DMS 273 treated with DMSO at 0.1 percent for 48 hours (cell line): Measurements from ENCODE around the gene UBE2I.
A peak's percentile ranks its signal among the peaks of the same experiment; 100 is the strongest.

Source experiments
- DNase-seq: peaks from one replicate; lab custom pipeline; 2025; lab: John Stamatoyannopoulos, UW

The UBE2I gene

GRCh38 chr16:1343428-1344242, 34.2 kb downstream of the UBE2I start:
- no peak for DNase-seq

- no peak for DNase-seq
Observed at GRCh38 chr16:1344499-1344898, 35.1 kb downstream of the UBE2I start.

GRCh38 chr16:1345087-1345486, 35.7 kb downstream of the UBE2I start:
- no peak for DNase-seq

- DNase-seq: no peak
Observed at GRCh38 chr16:1345651-1346421, 36.4 kb downstream of the UBE2I start.

- no peak for DNase-seq
Observed at GRCh38 chr16:1346422-1347285, 37.2 kb downstream of the UBE2I start.

GRCh38 chr16:1347286-1347855, 37.9 kb downstream of the UBE2I start:
- DNase-seq: no peak

- no peak for DNase-seq
Observed at GRCh38 chr16:1347962-1348361, 38.5 kb downstream of the UBE2I start.

GRCh38 chr16:1348441-1348840, 39.0 kb downstream of the UBE2I start:
- no peak for DNase-seq

- DNase-seq: no peak
Observed at GRCh38 chr16:1348926-1349325, 39.5 kb downstream of the UBE2I start.

GRCh38 chr16:1349351-1349750, 39.9 kb downstream of the UBE2I start:
- DNase-seq: no peak

- DNase-seq: no peak
Observed at GRCh38 chr16:1349951-1350350, 40.5 kb downstream of the UBE2I start.

- DNase-seq: no peak
Observed at GRCh38 chr16:1350691-1351090, 41.3 kb downstream of the UBE2I start.

- no peak for DNase-seq
Observed at GRCh38 chr16:1351215-1351581, 41.8 kb downstream of the UBE2I start.

GRCh38 chr16:1351582-1352362, 42.3 kb downstream of the UBE2I start, which contains the start of the genes GNPTG and TSR3:
Gene GNPTG, plus strand, starts transcription at chr16:1351931. Its CDS starts 35 bp downstream, at chr16:1351966.
Gene TSR3, minus strand, starts transcription at chr16:1351878. Its CDS starts 74 bp downstream, at chr16:1351804.
- DNase-seq: peak; percentile 7

- no peak for DNase-seq
Observed at GRCh38 chr16:1354815-1355540, 45.5 kb downstream of the UBE2I start.

- no peak for DNase-seq
Observed at GRCh38 chr16:1355591-1355990, 46.2 kb downstream of the UBE2I start.

- DNase-seq: no peak
Observed at GRCh38 chr16:1356061-1356900, 46.8 kb downstream of the UBE2I start.

GRCh38 chr16:1357906-1358566, 48.6 kb downstream of the UBE2I start:
- DNase-seq: no peak
